Measurements from ENCODE around the gene CDC45.

The CDC45 gene

GRCh38 chr22:19494676-19495173 lies 15.0 kb downstream of the CDC45 start:
- no peak overlapping the region for H3K4me3 ChIP-seq (ENCODE audit: low read depth, low read length)
- no peaks in the 10 kb centered on the region for H3K9me3 ChIP-seq (ENCODE audit: control insufficient read depth, insufficient read depth, low read depth, low read length)
- no peak for TF ChIP-seq ZNF555 (tag by site-specific recombination; conservative IDR thresholded peaks at IDR 0.05)
- TF ChIP-seq SALL2 (tag by site-specific recombination; IDR thresholded peaks at IDR 0.05; ENCODE audit: borderline replicate concordance) = no peak
- TF ChIP-seq ZNF776 (tag by site-specific recombination; IDR thresholded peaks at IDR 0.05; ENCODE audit: borderline replicate concordance) = no peak
- no peak for TF ChIP-seq ZNF658 (tag by site-specific recombination; IDR thresholded peaks at IDR 0.05)
- no peak for TF ChIP-seq ZEB2 (tag by site-specific recombination; IDR thresholded peaks at IDR 0.05)
- POLR2A ChIA-PET = no interaction called here
- H3K4me1 ChIP-seq (ENCODE audit: control insufficient read depth, insufficient read depth, low read length) = no peaks in the 10 kb centered on the region
- CTCF ChIA-PET = interaction anchor here (0.8 to 1.0 kb wide), 2 partner anchors 18 to 135 kb away, joined by 3 to 4 read pairs; no protein-coding TSS in a partner anchor
- H3K36me3 ChIP-seq (ENCODE audit: control insufficient read depth in 2 of 2, insufficient read depth in 1 of 2, low read length in 2 of 2) = peaks cover 36 to 93% of the 10 kb centered on the region in 2 experiments
- no peak overlapping the region for H3K27ac ChIP-seq (ENCODE audit: extremely low read depth, low read depth, low read length)

- TF ChIP-seq HOXA7 (CRISPR knock-in tag; IDR thresholded peaks at IDR 0.05; ENCODE audit: borderline replicate concordance) (no peak), GLI2 (tag by site-specific recombination; IDR thresholded peaks at IDR 0.05; ENCODE audit: borderline replicate concordance, low read depth) (no peak), ZSCAN5A (tag by site-specific recombination; IDR thresholded peaks at IDR 0.05) (no peak), KLF16 (tag by site-specific recombination; IDR thresholded peaks at IDR 0.05) (no peak), GLI4 (tag by site-specific recombination; IDR thresholded peaks at IDR 0.05) (no peak), GLIS2 (tag by site-specific recombination; IDR thresholded peaks at IDR 0.05) (no peak), ZFP37 (tag by site-specific recombination; IDR thresholded peaks at IDR 0.05) (no peak), ZNF169 (tag by site-specific recombination; IDR thresholded peaks at IDR 0.05) (no peak), ZNF558 (tag by site-specific recombination; IDR thresholded peaks at IDR 0.05) (no peak), ZXDB (tag by site-specific recombination; IDR thresholded peaks at IDR 0.05) (no peak), ZNF792 (tag by site-specific recombination; IDR thresholded peaks at IDR 0.05) (no peak), EGR2 (tag by site-specific recombination; IDR thresholded peaks at IDR 0.05; ENCODE audit: low read depth) (no peak), ZNF423 (tag by site-specific recombination; IDR thresholded peaks at IDR 0.05) (no peak)
- Histone ChIP-seq H3K36me3 (ENCODE audit: control insufficient read depth in 2 of 2, insufficient read depth in 1 of 2, low read length in 2 of 2) (peaks cover 33 to 97% of the 10 kb centered on the region in 2 experiments), H3K9me3 (ENCODE audit: control insufficient read depth, insufficient read depth, low read depth, low read length) (no peaks in the 10 kb centered on the region), H3K4me3 (ENCODE audit: low read depth, low read length) (no peak overlapping the region), H3K4me1 (ENCODE audit: control insufficient read depth, insufficient read depth, low read length) (no peaks in the 10 kb centered on the region), H3K27ac (ENCODE audit: extremely low read depth, low read depth, low read length) (no peak overlapping the region)
- POLR2A ChIA-PET = interaction anchor here (1.0 kb wide), 1 partner anchor 16 kb away, joined by 3 read pairs; the partner anchor contains the start of gene CDC45
- CTCF ChIA-PET = interaction anchor here (0.6 kb wide), 2 partner anchors 18 to 134 kb away, joined by 3 to 4 read pairs; no protein-coding TSS in a partner anchor
Measured at GRCh38 chr22:19495562-19496323, 16.0 kb downstream of the CDC45 start.

GRCh38 chr22:19496324-19496630 lies 16.6 kb downstream of the CDC45 start:
- ChIA-PET CTCF (interaction anchor here (0.6 kb wide), 1 partner anchor 19 kb away, joined by 4 read pairs; no protein-coding TSS in a partner anchor), POLR2A (interaction anchor here (1.0 kb wide), 1 partner anchor 17 kb away, joined by 3 read pairs; the partner anchor contains the start of gene CDC45)
- H3K9me3 ChIP-seq (ENCODE audit: control insufficient read depth, insufficient read depth, low read depth, low read length) = no peaks in the 10 kb centered on the region
- no peak overlapping the region for H3K4me3 ChIP-seq (ENCODE audit: low read depth, low read length)
- TF ChIP-seq ZNF175 (tag by site-specific recombination; IDR thresholded peaks at IDR 0.05) (no peak), ZNF184 (tag by site-specific recombination; IDR thresholded peaks at IDR 0.05) (no peak), ZNF138 (tag by site-specific recombination; IDR thresholded peaks at IDR 0.05; ENCODE audit: borderline replicate concordance) (no peak), ZNF423 (tag by site-specific recombination; IDR thresholded peaks at IDR 0.05) (no peak), ZSCAN18 (tag by site-specific recombination; IDR thresholded peaks at IDR 0.05) (no peak), GLI2 (tag by site-specific recombination; IDR thresholded peaks at IDR 0.05; ENCODE audit: borderline replicate concordance, low read depth) (no peak), ZBTB21 (tag by site-specific recombination; IDR thresholded peaks at IDR 0.05) (no peak), KLF7 (tag by site-specific recombination; IDR thresholded peaks at IDR 0.05; ENCODE audit: borderline replicate concordance) (no peak), ZNF473 (tag by site-specific recombination; IDR thresholded peaks at IDR 0.05) (no peak), ZNF701 (tag by site-specific recombination; IDR thresholded peaks at IDR 0.05) (no peak), ZNF501 (tag by site-specific recombination; IDR thresholded peaks at IDR 0.05) (no peak), ZNF792 (tag by site-specific recombination; IDR thresholded peaks at IDR 0.05) (no peak)
- no peaks in the 10 kb centered on the region for H3K4me1 ChIP-seq (ENCODE audit: control insufficient read depth, insufficient read depth, low read length)
- peaks cover 28 to 97% of the 10 kb centered on the region in 2 experiments for H3K36me3 ChIP-seq (ENCODE audit: control insufficient read depth in 2 of 2, insufficient read depth in 1 of 2, low read length in 2 of 2)
- H3K27ac ChIP-seq (ENCODE audit: extremely low read depth, low read depth, low read length) = no peak overlapping the region

Data from HEK293 (cell line).